Body of pancreas (tissue), 4 donors: ENCODE measurements around the gene ZMPSTE24.
A peak's percentile ranks its signal among the peaks of the same experiment; 100 is the strongest.

ENCODE experiments used
- POLR2A ChIP-seq, 3 donors: fragments of 450-650 bp; IDR thresholded peaks; one replicate each; pipeline ENCODE4 v1.6.1; 2016; ENCODE audit warnings: antibody characterized with exemption in 3 of 3, mild to moderate bottlenecking in 2 of 3
- TF ChIP-seq, protein P1 (sequence below), 7 experiments: fragments of 450-650 bp in 4 of 7; fragments of 200-600 bp in 3 of 7; sonication (generic) in 3 of 7; IDR thresholded peaks; one replicate each; pipeline ENCODE4 v1.5.1; 2016 to 2019; ENCODE audit warnings: antibody characterized with exemption in 7 of 7

DNA sequence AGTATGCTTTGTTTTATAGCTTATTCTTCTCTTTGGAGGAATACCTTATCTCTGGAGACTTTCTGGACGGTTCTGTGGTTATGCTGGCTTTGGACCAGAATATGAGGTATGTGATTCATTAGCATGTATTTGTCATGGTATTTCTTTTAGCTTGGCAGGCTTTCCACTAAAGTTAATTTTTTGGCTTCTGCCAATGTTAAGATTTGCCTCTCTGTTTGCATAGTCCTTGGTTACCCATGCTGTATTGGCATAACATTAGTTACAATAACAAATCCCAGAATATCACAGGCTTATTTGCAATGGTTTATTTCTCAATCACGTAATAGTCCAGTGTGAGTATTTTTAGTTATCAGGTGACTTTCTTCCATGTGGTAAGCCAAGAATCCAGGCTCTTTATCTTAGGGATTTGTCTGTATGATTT, 9.7 kb downstream of the ZMPSTE24 start:
- TF ChIP-seq, protein P1, sequence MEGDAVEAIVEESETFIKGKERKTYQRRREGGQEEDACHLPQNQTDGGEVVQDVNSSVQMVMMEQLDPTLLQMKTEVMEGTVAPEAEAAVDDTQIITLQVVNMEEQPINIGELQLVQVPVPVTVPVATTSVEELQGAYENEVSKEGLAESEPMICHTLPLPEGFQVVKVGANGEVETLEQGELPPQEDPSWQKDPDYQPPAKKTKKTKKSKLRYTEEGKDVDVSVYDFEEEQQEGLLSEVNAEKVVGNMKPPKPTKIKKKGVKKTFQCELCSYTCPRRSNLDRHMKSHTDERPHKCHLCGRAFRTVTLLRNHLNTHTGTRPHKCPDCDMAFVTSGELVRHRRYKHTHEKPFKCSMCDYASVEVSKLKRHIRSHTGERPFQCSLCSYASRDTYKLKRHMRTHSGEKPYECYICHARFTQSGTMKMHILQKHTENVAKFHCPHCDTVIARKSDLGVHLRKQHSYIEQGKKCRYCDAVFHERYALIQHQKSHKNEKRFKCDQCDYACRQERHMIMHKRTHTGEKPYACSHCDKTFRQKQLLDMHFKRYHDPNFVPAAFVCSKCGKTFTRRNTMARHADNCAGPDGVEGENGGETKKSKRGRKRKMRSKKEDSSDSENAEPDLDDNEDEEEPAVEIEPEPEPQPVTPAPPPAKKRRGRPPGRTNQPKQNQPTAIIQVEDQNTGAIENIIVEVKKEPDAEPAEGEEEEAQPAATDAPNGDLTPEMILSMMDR (IDR thresholded peaks at IDR 0.05), result peak in 1 of 7 experiments; percentile 8
- no peak for TF ChIP-seq POLR2A (IDR thresholded peaks at IDR 0.05)
